H1 (cell line): ENCODE measurements around the gene PLSCR1. TPM values are rescaled to one million over a fixed set of nuclear protein-coding genes. Genes with fewer than 3 reads are reported as not detected.

Source experiments
- BRCA1 ChIP-seq: IDR thresholded peaks from 2 replicates; pipeline ENCODE4 v1.6.1; 2012; ENCODE audit warnings: low read depth, low read length, improper control_type of control experiment
- CHD2 ChIP-seq: IDR thresholded peaks from 2 replicates; pipeline ENCODE4 v1.6.1; 2012; ENCODE audit warnings: low read length, improper control_type of control experiment
- CHD7 ChIP-seq: fragments of 300-600 bp; sonication (generic); IDR thresholded peaks from 2 replicates; pipeline ENCODE4 v1.7.1; 2012; ENCODE audit warnings: low read length, moderate library complexity, mild to moderate bottlenecking, inconsistent platforms; ENCODE audit not compliant: insufficient replicate concordance
- KDM4A ChIP-seq: IDR thresholded peaks from one replicate; pipeline ENCODE4 v1.7.1; 2012; ENCODE audit warnings: low read depth, mild to moderate bottlenecking, moderate library complexity, low read length, inconsistent platforms; ENCODE audit not compliant: severe bottlenecking
- SAP30 ChIP-seq: fragments of 300-600 bp; sonication (generic); IDR thresholded peaks from 2 replicates; pipeline ENCODE4 v1.7.1; 2012; ENCODE audit warnings: low read length, moderate library complexity, mild to moderate bottlenecking, inconsistent platforms; ENCODE audit not compliant: insufficient read depth, insufficient replicate concordance
- TCF12 ChIP-seq: IDR thresholded peaks from 2 replicates; pipeline ENCODE4 v1.6.1; 2011; ENCODE audit warnings: low read depth, mild to moderate bottlenecking, low read length
- USF2 ChIP-seq: IDR thresholded peaks from 2 replicates; pipeline ENCODE4 v1.6.1; 2011; ENCODE audit warnings: low read length, improper control_type of control experiment
- polyA plus RNA-seq, 7 experiments: library from polyadenylated mRNA; depleted of rRNA in 3 of 7; stranded (reverse) in 5 of 7; unstranded in 2 of 7; fragments of >200 nt in 5 of 7; fragments of 200-250 nt in 2 of 7; gene quantifications; 1 replicate in 5 of 7; 2 replicates in 1 of 7; 4 replicates in 1 of 7; pipeline versions ENCODE4 v1.2.1 to v1.2.3, GENCODE V29; 2011 to 2013; ENCODE audit warnings: missing spikeins in 2 of 7, mixed read lengths in 2 of 7
- total RNA-seq: library from RNA; stranded (reverse); fragmentation: NEBNext Ultra II Directional; extraction: Animal tissue kit (Norgen Biotek cat#: 25700); gene quantifications from 2 replicates; pipeline ENCODE4 v1.2.1, GENCODE V29; 2021

Gene PLSCR1
- total and polyA plus RNA-seq, 2 of the 8 experiments (the other 6 are each of a cell fraction or from before 2014, with no cell fraction given): 32.2 to 48.5 TPM

GRCh38 chr3:146493761-146494160 lies 50.6 kb downstream of the PLSCR1 start (continued):
- TF ChIP-seq CHD7 (no peak), CHD2 (no peak), BRCA1 (no peak), USF2 (no peak), KDM4A (no peak), SAP30 (no peak), TCF12 (no peak)
